Loucy (cell line): ENCODE measurements around the gene VDAC2.

ENCODE experiments used
- H2AFZ ChIP-seq: fragments of 200-600 bp; sonication (generic); 2 replicates; pipeline ENCODE4 v1.6.0; 2016; ENCODE audit warnings: antibody characterized with exemption, mild to moderate bottlenecking, low read length, moderate library complexity
- H3F3A ChIP-seq: fragments of 200-600 bp; 2 replicates; pipeline ENCODE4 v1.6.0; 2016; ENCODE audit warnings: antibody characterized with exemption, low read depth, mild to moderate bottlenecking
- H3K27me3 ChIP-seq: fragments of 200-600 bp; sonication (generic); 2 replicates; pipeline ENCODE4 v1.6.1; 2014; ENCODE audit warnings: low read length, mild to moderate bottlenecking; ENCODE audit not compliant: insufficient read depth, poor library complexity, severe bottlenecking
- H3K36me3 ChIP-seq: fragments of 200-600 bp; sonication (generic); 2 replicates; pipeline ENCODE4 v1.6.1; 2016; ENCODE audit warnings: low read length; ENCODE audit not compliant: insufficient read depth
- H3K4me1 ChIP-seq: fragments of 200-600 bp; sonication (generic); 2 replicates; pipeline ENCODE4 v1.5.1; 2014; ENCODE audit warnings: low read length, mild to moderate bottlenecking; ENCODE audit not compliant: insufficient read depth, poor library complexity, severe bottlenecking
- H3K4me2 ChIP-seq: fragments of 200-600 bp; sonication (generic); 2 replicates; pipeline ENCODE4 v1.6.0; 2014; ENCODE audit warnings: antibody characterized with exemption, low read length, low read depth, mild to moderate bottlenecking; ENCODE audit not compliant: poor library complexity, severe bottlenecking
- H3K4me3 ChIP-seq: fragments of 200-600 bp; sonication (generic); 2 replicates; pipeline ENCODE4 v1.5.1; 2014; ENCODE audit warnings: low read length, mild to moderate bottlenecking, mixed read lengths; ENCODE audit not compliant: poor library complexity, severe bottlenecking
- H3K79me2 ChIP-seq: fragments of 200-600 bp; sonication (generic); 2 replicates; pipeline ENCODE4 v1.6.1; 2014; ENCODE audit warnings: low read length; ENCODE audit not compliant: insufficient read depth
- H3K9ac ChIP-seq: fragments of 200-600 bp; sonication (generic); 2 replicates; pipeline ENCODE4 v1.6.0; 2014; ENCODE audit warnings: mild to moderate bottlenecking, low read depth, low read length, moderate library complexity; ENCODE audit not compliant: poor library complexity, severe bottlenecking
- H3K9me2 ChIP-seq: fragments of 200-600 bp; sonication (generic); replicated peaks from 2 replicates; pipeline ENCODE4 v1.6.1; 2016; ENCODE audit warnings: low read depth, low read length, mixed read lengths
- H3K9me3 ChIP-seq: fragments of 200-600 bp; sonication (generic); 2 replicates; pipeline ENCODE4 v1.6.1; 2014; ENCODE audit warnings: mild to moderate bottlenecking, antibody characterized with exemption, low read length, low read depth; ENCODE audit not compliant: insufficient read depth
- H4K20me1 ChIP-seq: fragments of 200-600 bp; sonication (generic); 2 replicates; pipeline ENCODE4 v1.6.0; 2014; ENCODE audit warnings: antibody characterized with exemption, low read length, mild to moderate bottlenecking; ENCODE audit not compliant: insufficient read depth, poor library complexity, severe bottlenecking
- CTCF ChIP-seq: fragments of 200-600 bp; sonication (generic); conservative IDR thresholded peaks from 2 replicates; pipeline ENCODE4 v1.5.1; 2014; ENCODE audit warnings: mild to moderate bottlenecking, antibody characterized with exemption, low read length
- EZH2phosphoT487 ChIP-seq: fragments of 200-600 bp; IDR thresholded peaks from 2 replicates; pipeline ENCODE4 v1.6.1; 2018; ENCODE audit warnings: antibody characterized with exemption, mild to moderate bottlenecking, moderate library complexity, borderline replicate concordance

VDAC2 gene

GRCh38 chr10:75272896-75273295, 62.3 kb downstream of the VDAC2 start:
- H3K79me2 ChIP-seq: no peaks in the 10 kb centered on the region
- no peaks in the 10 kb centered on the region for H3K9me2 ChIP-seq
- H3K4me1 ChIP-seq: peaks cover 4% of the 10 kb centered on the region
- no peak for TF ChIP-seq CTCF
- TF ChIP-seq EZH2phosphoT487: no peak
- H3K9ac ChIP-seq: no peak overlapping the region
- H3K4me3 ChIP-seq: no peak overlapping the region
- H2AFZ ChIP-seq: no peak overlapping the region
- H4K20me1 ChIP-seq: no peaks in the 10 kb centered on the region
- no peak overlapping the region for H3K4me2 ChIP-seq
- no peaks in the 10 kb centered on the region for H3K9me3 ChIP-seq
- no peaks in the 10 kb centered on the region for H3K27me3 ChIP-seq
- H3F3A ChIP-seq: no peaks in the 10 kb centered on the region
- H3K36me3 ChIP-seq: no peaks in the 10 kb centered on the region

- no peaks in the 10 kb centered on the region for H3K36me3 ChIP-seq
- no peaks in the 10 kb centered on the region for H3K27me3 ChIP-seq
- no peaks in the 10 kb centered on the region for H3K9me2 ChIP-seq
- H4K20me1 ChIP-seq: no peaks in the 10 kb centered on the region
- no peaks in the 10 kb centered on the region for H3F3A ChIP-seq
- H3K9ac ChIP-seq: no peak overlapping the region
- H3K4me1 ChIP-seq: no peaks in the 10 kb centered on the region
- TF ChIP-seq CTCF (no peak), EZH2phosphoT487 (no peak)
- H2AFZ ChIP-seq: no peak overlapping the region
- H3K79me2 ChIP-seq: no peaks in the 10 kb centered on the region
- no peak overlapping the region for H3K4me2 ChIP-seq
- no peaks in the 10 kb centered on the region for H3K9me3 ChIP-seq
- H3K4me3 ChIP-seq: no peak overlapping the region
Measured at GRCh38 chr10:75276069-75276872, 65.7 kb downstream of the VDAC2 start.

- no peaks in the 10 kb centered on the region for H4K20me1 ChIP-seq
- no peaks in the 10 kb centered on the region for H3K27me3 ChIP-seq
- no peak overlapping the region for H2AFZ ChIP-seq
Measured at GRCh38 chr10:75280236-75280635, 69.6 kb downstream of the VDAC2 start.

More at GRCh38 chr10:75280236-75280635, 69.6 kb downstream of the VDAC2 start:
- H3K36me3 ChIP-seq: no peaks in the 10 kb centered on the region
- H3K4me2 ChIP-seq: no peak overlapping the region
- no peak overlapping the region for H3K4me3 ChIP-seq
- TF ChIP-seq CTCF: no peak
- no peak for TF ChIP-seq EZH2phosphoT487
- H3K79me2 ChIP-seq: no peaks in the 10 kb centered on the region
- H3F3A ChIP-seq: no peaks in the 10 kb centered on the region
- no peaks in the 10 kb centered on the region for H3K9me2 ChIP-seq
- no peaks in the 10 kb centered on the region for H3K4me1 ChIP-seq
- no peak overlapping the region for H3K9ac ChIP-seq
- no peaks in the 10 kb centered on the region for H3K9me3 ChIP-seq
